ENCODE measurements around the gene CTAG1A.

Gene CTAG1A

DNA sequence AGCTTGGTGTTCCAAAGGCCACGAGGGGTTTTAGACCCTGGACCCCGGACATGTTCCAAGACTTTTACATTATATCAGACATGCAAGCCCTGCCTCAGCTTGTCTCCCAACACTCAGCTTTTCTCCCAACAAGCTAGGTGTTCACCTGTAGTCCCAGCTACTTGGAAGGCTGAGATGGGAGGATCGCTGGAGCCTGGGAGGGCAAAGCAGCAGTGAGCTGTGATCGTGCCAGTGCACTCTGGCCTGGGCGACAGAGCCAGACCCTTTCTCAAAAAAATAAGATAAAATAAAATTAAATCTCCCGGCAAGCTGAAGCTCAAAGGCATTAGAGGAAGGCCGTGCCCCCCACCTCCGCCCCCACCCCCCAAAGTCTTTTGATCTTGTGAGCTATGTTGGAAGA lies 13.7 kb downstream of the CTAG1A start:
- no peaks in the 10 kb centered on the region for H3K79me2 ChIP-seq (ENCODE audit: control insufficient read depth, low read length)
- TF ChIP-seq, protein P1, sequence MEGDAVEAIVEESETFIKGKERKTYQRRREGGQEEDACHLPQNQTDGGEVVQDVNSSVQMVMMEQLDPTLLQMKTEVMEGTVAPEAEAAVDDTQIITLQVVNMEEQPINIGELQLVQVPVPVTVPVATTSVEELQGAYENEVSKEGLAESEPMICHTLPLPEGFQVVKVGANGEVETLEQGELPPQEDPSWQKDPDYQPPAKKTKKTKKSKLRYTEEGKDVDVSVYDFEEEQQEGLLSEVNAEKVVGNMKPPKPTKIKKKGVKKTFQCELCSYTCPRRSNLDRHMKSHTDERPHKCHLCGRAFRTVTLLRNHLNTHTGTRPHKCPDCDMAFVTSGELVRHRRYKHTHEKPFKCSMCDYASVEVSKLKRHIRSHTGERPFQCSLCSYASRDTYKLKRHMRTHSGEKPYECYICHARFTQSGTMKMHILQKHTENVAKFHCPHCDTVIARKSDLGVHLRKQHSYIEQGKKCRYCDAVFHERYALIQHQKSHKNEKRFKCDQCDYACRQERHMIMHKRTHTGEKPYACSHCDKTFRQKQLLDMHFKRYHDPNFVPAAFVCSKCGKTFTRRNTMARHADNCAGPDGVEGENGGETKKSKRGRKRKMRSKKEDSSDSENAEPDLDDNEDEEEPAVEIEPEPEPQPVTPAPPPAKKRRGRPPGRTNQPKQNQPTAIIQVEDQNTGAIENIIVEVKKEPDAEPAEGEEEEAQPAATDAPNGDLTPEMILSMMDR (IDR thresholded peaks at IDR 0.05; ENCODE audit: low read depth, low read length, poor library complexity, severe bottlenecking) = no peak
- TF ChIP-seq EZH2phosphoT487 (IDR thresholded peaks at IDR 0.05; ENCODE audit: borderline replicate concordance, low read length) = no peak
- H3K27ac ChIP-seq (ENCODE audit: low read depth, low read length) = no peak overlapping the region
- H3K9me2 ChIP-seq (replicated peaks; ENCODE audit: control insufficient read depth, low read length) = no peaks in the 10 kb centered on the region
- no peak overlapping the region for H3K4me2 ChIP-seq (ENCODE audit: low read length)
- no peaks in the 10 kb centered on the region for H3K27me3 ChIP-seq (ENCODE audit: control insufficient read depth, low read length)
- H3K4me1 ChIP-seq (ENCODE audit: control insufficient read depth, low read length) = no peaks in the 10 kb centered on the region
- H3K36me3 ChIP-seq (ENCODE audit: control insufficient read depth, low read length) = no peaks in the 10 kb centered on the region
- no peaks in the 10 kb centered on the region for H3K9me3 ChIP-seq (ENCODE audit: control insufficient read depth, insufficient read depth, low read length)
- H3F3A ChIP-seq (ENCODE audit: control insufficient read depth, insufficient read depth) = no peaks in the 10 kb centered on the region
- no peak overlapping the region for H3K4me3 ChIP-seq (ENCODE audit: low read length)
- H4K20me1 ChIP-seq (ENCODE audit: control insufficient read depth, insufficient read depth, low read depth, low read length) = no peaks in the 10 kb centered on the region

DNA sequence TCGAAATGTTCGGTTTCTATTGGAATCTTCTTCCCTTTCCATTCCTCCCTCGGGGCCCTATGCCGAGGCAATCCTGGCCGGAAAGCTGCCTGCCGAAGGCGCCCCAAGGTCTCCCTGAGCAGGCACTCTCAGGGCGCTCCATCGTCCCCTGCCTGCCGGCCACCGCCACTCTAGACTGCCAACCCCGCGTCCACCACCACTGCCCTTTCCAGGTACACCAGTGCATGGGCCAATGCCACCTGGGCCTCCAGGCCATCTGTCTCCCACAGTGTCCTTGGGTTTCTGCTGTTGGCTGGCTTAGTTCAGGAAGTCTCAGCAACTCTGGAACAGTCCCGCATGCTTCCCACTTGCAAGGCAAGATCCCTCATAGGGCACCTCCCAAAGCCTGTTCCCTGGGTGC lies 14.6 kb downstream of the CTAG1A start:
- H3K9me2 ChIP-seq (replicated peaks; ENCODE audit: control insufficient read depth, low read length) = no peaks in the 10 kb centered on the region
- no peak overlapping the region for H3K27ac ChIP-seq (ENCODE audit: low read depth, low read length)
- no peaks in the 10 kb centered on the region for H3K4me1 ChIP-seq (ENCODE audit: control insufficient read depth, low read length)
- H3K9me3 ChIP-seq (ENCODE audit: control insufficient read depth, insufficient read depth, low read length) = no peaks in the 10 kb centered on the region
- H3K4me2 ChIP-seq (ENCODE audit: low read length) = no peak overlapping the region
- H3F3A ChIP-seq (ENCODE audit: control insufficient read depth, insufficient read depth) = no peaks in the 10 kb centered on the region
- H3K36me3 ChIP-seq (ENCODE audit: control insufficient read depth, low read length) = no peaks in the 10 kb centered on the region
- H3K27me3 ChIP-seq (ENCODE audit: control insufficient read depth, low read length) = no peaks in the 10 kb centered on the region
- TF ChIP-seq, protein P1 (IDR thresholded peaks at IDR 0.05; ENCODE audit: low read depth, low read length, poor library complexity, severe bottlenecking) = no peak
- no peak overlapping the region for H3K4me3 ChIP-seq (ENCODE audit: low read length)
- H3K79me2 ChIP-seq (ENCODE audit: control insufficient read depth, low read length) = no peaks in the 10 kb centered on the region
- H4K20me1 ChIP-seq (ENCODE audit: control insufficient read depth, insufficient read depth, low read depth, low read length) = no peaks in the 10 kb centered on the region

DNA sequence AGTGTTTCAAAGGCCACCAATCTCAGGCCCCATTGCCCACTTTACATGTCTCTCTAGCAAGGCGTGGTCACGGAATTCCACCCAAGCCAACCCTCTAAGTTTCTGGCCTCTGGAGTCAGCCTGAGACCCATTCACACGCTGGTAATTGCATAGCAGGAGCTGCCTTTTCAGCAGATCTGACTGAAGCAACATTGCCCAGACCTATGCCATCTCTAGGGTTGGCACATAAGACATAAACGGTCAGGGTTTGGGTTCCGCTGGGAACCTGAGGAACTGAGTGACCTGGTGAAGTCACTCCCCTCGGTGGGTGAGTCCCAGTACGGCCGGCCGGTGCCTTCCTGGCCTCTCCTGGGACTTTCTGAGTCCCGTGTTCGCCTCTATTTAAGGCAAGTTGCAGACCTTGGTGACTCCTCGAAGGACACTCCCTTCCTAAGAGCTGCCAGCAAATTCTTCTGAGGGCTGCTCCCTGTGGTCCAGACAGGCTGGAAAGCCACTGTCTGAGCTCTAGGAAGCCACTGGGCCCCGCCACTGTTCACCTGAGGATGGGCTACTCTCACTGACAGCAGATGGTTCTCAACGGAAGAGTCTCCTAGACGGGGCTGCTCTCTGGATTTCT lies 15.9 kb downstream of the CTAG1A start:
- no peaks in the 10 kb centered on the region for H3F3A ChIP-seq (ENCODE audit: control insufficient read depth, insufficient read depth)
- TF ChIP-seq, protein P1 (IDR thresholded peaks at IDR 0.05; ENCODE audit: low read depth, low read length, poor library complexity, severe bottlenecking) = no peak
- no peak for TF ChIP-seq EZH2phosphoT487 (IDR thresholded peaks at IDR 0.05; ENCODE audit: borderline replicate concordance, low read length)
- no peaks in the 10 kb centered on the region for H3K36me3 ChIP-seq (ENCODE audit: control insufficient read depth, low read length)
- no peaks in the 10 kb centered on the region for H4K20me1 ChIP-seq (ENCODE audit: control insufficient read depth, insufficient read depth, low read depth, low read length)
- H3K4me1 ChIP-seq (ENCODE audit: control insufficient read depth, low read length) = no peaks in the 10 kb centered on the region
- no peaks in the 10 kb centered on the region for H3K27me3 ChIP-seq (ENCODE audit: control insufficient read depth, low read length)
- H3K4me3 ChIP-seq (ENCODE audit: low read length) = no peak overlapping the region
- no peaks in the 10 kb centered on the region for H3K9me2 ChIP-seq (replicated peaks; ENCODE audit: control insufficient read depth, low read length)
- H3K79me2 ChIP-seq (ENCODE audit: control insufficient read depth, low read length) = no peaks in the 10 kb centered on the region
- H3K9me3 ChIP-seq (ENCODE audit: control insufficient read depth, insufficient read depth, low read length) = no peaks in the 10 kb centered on the region
- no peak overlapping the region for H3K27ac ChIP-seq (ENCODE audit: low read depth, low read length)
- H3K4me2 ChIP-seq (ENCODE audit: low read length) = no peak overlapping the region
